GM12874 (cell line): ENCODE data around the gene ZNF775.

Source experiments
- CTCF ChIP-seq: IDR thresholded peaks from 2 replicates; pipeline ENCODE4 v1.5.1; 2011; ENCODE audit warnings: low read depth, mild to moderate bottlenecking, control low read depth, low read length, moderate library complexity; ENCODE audit not compliant: insufficient read depth

The ZNF775 gene

GRCh38 chr7:150371131-150371995 lies 7.8 kb upstream of the ZNF775 start:
- TF ChIP-seq CTCF: no peak

GRCh38 chr7:150371996-150372270 lies 7.2 kb upstream of the ZNF775 start:
- TF ChIP-seq CTCF: no peak

DNA sequence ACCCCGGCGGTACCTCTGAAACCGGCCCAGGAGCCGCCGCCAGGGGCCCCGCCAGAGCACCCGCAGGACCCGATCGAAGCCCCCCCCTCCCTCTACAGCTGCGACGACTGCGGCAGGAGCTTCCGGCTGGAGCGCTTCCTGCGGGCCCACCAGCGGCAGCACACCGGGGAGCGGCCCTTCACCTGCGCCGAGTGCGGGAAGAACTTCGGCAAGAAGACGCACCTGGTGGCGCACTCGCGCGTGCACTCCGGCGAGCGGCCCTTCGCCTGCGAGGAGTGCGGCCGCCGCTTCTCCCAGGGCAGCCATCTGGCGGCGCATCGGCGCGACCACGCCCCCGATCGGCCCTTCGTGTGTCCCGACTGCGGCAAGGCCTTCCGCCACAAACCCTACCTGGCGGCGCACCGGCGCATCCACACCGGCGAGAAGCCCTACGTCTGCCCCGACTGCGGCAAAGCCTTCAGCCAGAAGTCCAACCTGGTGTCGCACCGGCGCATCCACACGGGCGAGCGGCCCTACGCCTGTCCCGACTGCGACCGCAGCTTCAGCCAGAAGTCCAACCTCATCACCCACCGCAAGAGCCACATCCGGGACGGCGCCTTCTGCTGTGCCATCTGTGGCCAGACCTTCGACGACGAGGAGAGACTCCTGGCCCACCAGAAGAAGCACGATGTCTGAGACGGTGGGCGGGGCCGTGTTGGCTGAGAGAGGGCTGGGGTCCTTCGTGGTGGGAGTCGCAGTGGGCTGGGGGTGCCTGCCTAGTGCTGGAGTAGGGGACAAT lies 6.7 kb upstream of the ZNF775 start:
- no peak for TF ChIP-seq CTCF

- TF ChIP-seq CTCF: no peak
These were observed 5.9 kb upstream of the ZNF775 start for GRCh38 chr7:150373049-150373801.

DNA sequence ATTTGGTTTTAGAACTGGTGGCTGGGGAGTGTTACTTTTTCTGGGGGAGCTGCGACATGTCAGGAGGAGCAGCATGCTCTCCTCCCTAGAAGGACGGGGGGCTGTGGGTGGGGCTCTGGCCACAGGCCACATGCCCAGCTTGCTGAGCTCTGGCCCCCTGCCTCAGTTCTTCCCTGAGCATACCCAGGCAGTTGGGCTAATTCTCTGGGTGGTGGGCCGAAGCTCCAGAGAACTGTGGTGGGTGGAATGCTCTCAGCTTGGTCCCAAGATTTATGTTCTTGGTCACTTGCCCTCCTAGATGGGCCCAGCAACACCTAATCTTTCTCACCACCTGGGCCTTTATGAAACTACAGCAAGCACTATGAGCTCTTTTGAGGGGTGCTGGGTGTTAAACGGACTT lies 5.1 kb upstream of the ZNF775 start:
- TF ChIP-seq CTCF: no peak

- no peak for TF ChIP-seq CTCF
These were observed 4.7 kb upstream of the ZNF775 start for GRCh38 chr7:150374472-150374871.
